WTC11 (cell line): ENCODE results near the gene FLT3. TPM values are rescaled to one million over a fixed set of nuclear protein-coding genes. Genes with fewer than 3 reads are reported as not detected.
"Not testable (repeated sequence)": the region's sequence is repeated elsewhere in the genome, so short reads cannot be mapped to it uniquely, and the experiment has no call there.

Experiments used
- ATAC-seq: fragments of 200-7000 bp; cut with Tn5 transposase; 2 replicates; pipeline ENCODE4 v1.10.0; 2021; ENCODE audit warnings: mild to moderate bottlenecking, moderate library complexity
- CTCF ChIA-PET: fragments of 300-600 bp; sonication (Branson Sonifier 250); formaldehyde crosslinking; loops from one replicate; lab custom pipeline; 2021; ENCODE audit warnings: antibody characterized with exemption; lab: Charles Lee
- POLR2A ChIA-PET: fragments of 350-600 bp; sonication (Branson Sonifier 250); formaldehyde crosslinking; loops from one replicate; lab custom pipeline; 2021; ENCODE audit warnings: antibody characterized with exemption; lab: Charles Lee
- DNase-seq: peaks from one replicate; pipeline ENCODE4 v3.0.0; 2021; ENCODE audit warnings: low spot score
- H3K27ac Mint-ChIP-seq: 2 replicates; pipeline ENCODE4 v1.8.0; 2021; ENCODE audit warnings: mixed read lengths
- H3K27me3 Mint-ChIP-seq: 2 replicates; pipeline ENCODE4 v1.8.0; 2021; ENCODE audit warnings: low read depth, mild to moderate bottlenecking, moderate library complexity, mixed read lengths
- H3K36me3 Mint-ChIP-seq: 2 replicates; pipeline ENCODE4 v1.8.0; 2021; ENCODE audit warnings: mixed read lengths
- H3K4me1 Mint-ChIP-seq: 2 replicates; pipeline ENCODE4 v1.8.0; 2022; ENCODE audit warnings: mixed read lengths
- H3K4me3 Mint-ChIP-seq: 2 replicates; pipeline ENCODE4 v1.8.0; 2021; ENCODE audit warnings: mild to moderate bottlenecking, moderate library complexity, mixed read lengths
- H3K9me3 Mint-ChIP-seq: 2 replicates; pipeline ENCODE4 v1.8.0; 2021; ENCODE audit warnings: mixed read lengths
- CTCF ChIP-seq: fragments of 200-600 bp; IDR thresholded peaks from 2 replicates; pipeline ENCODE4 v1.8.0; 2022; ENCODE audit warnings: antibody characterized with exemption
- ELF4 ChIP-seq: sonication (generic); formaldehyde crosslinking; IDR thresholded peaks from 2 replicates; pipeline ENCODE4 v1.8.1; 2022; ENCODE audit warnings: low read depth, mild to moderate bottlenecking, moderate library complexity, missing genetic modification reagents
- FOXP1 ChIP-seq: sonication (generic); formaldehyde crosslinking; IDR thresholded peaks from 2 replicates; pipeline ENCODE4 v1.8.0; 2022; ENCODE audit warnings: missing genetic modification reagents, mild to moderate bottlenecking, moderate library complexity, borderline replicate concordance
- FOXP4 ChIP-seq: sonication (generic); formaldehyde crosslinking; IDR thresholded peaks from 2 replicates; pipeline ENCODE4 v1.8.0; 2022; ENCODE audit warnings: mild to moderate bottlenecking, missing genetic modification reagents
- GABPB1 ChIP-seq: sonication (generic); formaldehyde crosslinking; IDR thresholded peaks from 2 replicates; pipeline ENCODE4 v1.8.1; 2023; ENCODE audit warnings: mild to moderate bottlenecking, missing genetic modification reagents
- HMGA2 ChIP-seq: fragments of 250-450 bp; sonication (Bioruptor Pico); IDR thresholded peaks from 2 replicates; pipeline ENCODE4 v1.4.0; 2021; ENCODE audit warnings: mild to moderate bottlenecking, moderate library complexity
- HMGXB4 ChIP-seq: sonication (generic); formaldehyde crosslinking; IDR thresholded peaks from 2 replicates; pipeline ENCODE4 v1.8.1; 2023; ENCODE audit warnings: mild to moderate bottlenecking, moderate library complexity, missing genetic modification reagents
- IRF2 ChIP-seq: sonication (generic); formaldehyde crosslinking; IDR thresholded peaks from 2 replicates; pipeline ENCODE4 v1.8.0; 2022; ENCODE audit warnings: low read depth, missing genetic modification reagents, borderline replicate concordance
- PRRX2 ChIP-seq: fragments of 250-450 bp; sonication (Bioruptor Pico); IDR thresholded peaks from 2 replicates; pipeline ENCODE4 v1.8.0; 2021; ENCODE audit warnings: mild to moderate bottlenecking
- SMAD4 ChIP-seq: sonication (generic); formaldehyde crosslinking; IDR thresholded peaks from 2 replicates; pipeline ENCODE4 v1.8.0; 2022; ENCODE audit warnings: mild to moderate bottlenecking, missing genetic modification reagents
- USF1 ChIP-seq: sonication (generic); formaldehyde crosslinking; IDR thresholded peaks from 2 replicates; pipeline ENCODE4 v1.8.0; 2022; ENCODE audit warnings: mild to moderate bottlenecking, missing genetic modification reagents
- ZBTB43 ChIP-seq: sonication (generic); formaldehyde crosslinking; IDR thresholded peaks from 2 replicates; pipeline ENCODE4 v1.8.1; 2023; ENCODE audit warnings: mild to moderate bottlenecking, missing genetic modification reagents
- ZMAT4 ChIP-seq: fragments of 250-450 bp; sonication (Bioruptor Pico); IDR thresholded peaks from 2 replicates; pipeline ENCODE4 v1.9.0; 2021; ENCODE audit warnings: mild to moderate bottlenecking
- ZNF121 ChIP-seq: sonication (generic); formaldehyde crosslinking; IDR thresholded peaks from 2 replicates; pipeline ENCODE4 v1.8.0; 2023; ENCODE audit warnings: missing genetic modification reagents
- ZNF425 ChIP-seq: fragments of 250-450 bp; sonication (Bioruptor Pico); conservative IDR thresholded peaks from 2 replicates; pipeline ENCODE4 v1.9.0; 2021; ENCODE audit warnings: mild to moderate bottlenecking
- ZNF532 ChIP-seq: fragments of 250-450 bp; sonication (Bioruptor Pico); IDR thresholded peaks from 2 replicates; pipeline ENCODE4 v1.9.0; 2021; ENCODE audit warnings: mild to moderate bottlenecking, borderline replicate concordance
- total RNA-seq: library from RNA; stranded (reverse); gene quantifications from 3 replicates; pipeline ENCODE4 v1.2.3, GENCODE V29; 2021

The FLT3 gene
- total RNA-seq, 1 experiment from 2014 or later = 0.15 TPM

GRCh38 chr13:28077820-28078219 lies 22.6 kb downstream of the FLT3 start:
- H3K36me3 Mint-ChIP-seq, H3K27ac Mint-ChIP-seq, H3K4me3 Mint-ChIP-seq, CTCF ChIA-PET, H3K27me3 Mint-ChIP-seq, H3K9me3 Mint-ChIP-seq, ATAC-seq, H3K4me1 Mint-ChIP-seq, POLR2A ChIA-PET: not testable (repeated sequence)
- peak; percentile 64 for TF ChIP-seq GABPB1 (CRISPR knock-in tag)
- DNase-seq = peak; percentile 32

- ATAC-seq (no peak), DNase-seq (no peak)
- Mint-ChIP-seq H3K27me3 (peaks cover 4% of the 10 kb centered on the region; the same call in 1 of the 2 replicates), H3K4me1 (peaks cover 9% of the 10 kb centered on the region), H3K4me3 (no peak overlapping the region), H3K27ac (no peak overlapping the region), H3K9me3 (no peaks in the 10 kb centered on the region; the same call in 1 of the 2 replicates), H3K36me3 (0 out of 2 replicates have a peak, but pooled peaks cover 2% of the 10 kb centered on the region)
- ChIA-PET POLR2A (no interaction called here), CTCF (no interaction called here)
- TF ChIP-seq ZMAT4 = no peak
- TF ChIP-seq SMAD4 (CRISPR knock-in tag) = no peak
- TF ChIP-seq USF1 = no peak
- no peak for TF ChIP-seq CTCF
- TF ChIP-seq FOXP1 (CRISPR knock-in tag) = no peak
- TF ChIP-seq ZBTB43 = no peak
- no peak for TF ChIP-seq ZNF425 (CRISPR knock-in tag)
- TF ChIP-seq HMGA2 (CRISPR knock-in tag) = no peak
Observed at GRCh38 chr13:28077231-28077630, 23.1 kb downstream of the FLT3 start.

- Mint-ChIP-seq H3K4me3 (no peak overlapping the region), H3K36me3 (no peaks in the 10 kb centered on the region), H3K9me3 (no peaks in the 10 kb centered on the region), H3K27me3 (peaks cover 1% of the 10 kb centered on the region; the same call in 1 of the 2 replicates), H3K27ac (no peak overlapping the region), H3K4me1 (no peaks in the 10 kb centered on the region)
- ChIA-PET CTCF (interaction anchor here (1.1 kb wide), 1 partner anchor 12 kb away, joined by 3 read pairs; no protein-coding TSS in a partner anchor), POLR2A (no interaction called here)
- ATAC-seq (no peak), DNase-seq (no peak)
- TF ChIP-seq ELF4 (CRISPR knock-in tag) (no peak), IRF2 (CRISPR knock-in tag) (no peak), ZNF532 (CRISPR knock-in tag) (no peak), FOXP4 (CRISPR knock-in tag) (no peak), PRRX2 (no peak), ZNF121 (no peak), HMGXB4 (CRISPR knock-in tag) (no peak)
Observed at GRCh38 chr13:28071424-28071823, 29.0 kb downstream of the FLT3 start.
